Activated CD8-positive, alpha-beta memory T cell treated with anti-CD3 and anti-CD28 coated beads, Interleukin-2, amount 50 U/mL, for 24 hours (primary cell): ENCODE results near the gene TMEM109.

Source experiments
- DNase-seq: peaks from one replicate; pipeline ENCODE4 v3.0.0-alpha.2; 2020; ENCODE audit errors: extremely low read depth

The TMEM109 gene, protein sequence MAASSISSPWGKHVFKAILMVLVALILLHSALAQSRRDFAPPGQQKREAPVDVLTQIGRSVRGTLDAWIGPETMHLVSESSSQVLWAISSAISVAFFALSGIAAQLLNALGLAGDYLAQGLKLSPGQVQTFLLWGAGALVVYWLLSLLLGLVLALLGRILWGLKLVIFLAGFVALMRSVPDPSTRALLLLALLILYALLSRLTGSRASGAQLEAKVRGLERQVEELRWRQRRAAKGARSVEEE

DNA sequence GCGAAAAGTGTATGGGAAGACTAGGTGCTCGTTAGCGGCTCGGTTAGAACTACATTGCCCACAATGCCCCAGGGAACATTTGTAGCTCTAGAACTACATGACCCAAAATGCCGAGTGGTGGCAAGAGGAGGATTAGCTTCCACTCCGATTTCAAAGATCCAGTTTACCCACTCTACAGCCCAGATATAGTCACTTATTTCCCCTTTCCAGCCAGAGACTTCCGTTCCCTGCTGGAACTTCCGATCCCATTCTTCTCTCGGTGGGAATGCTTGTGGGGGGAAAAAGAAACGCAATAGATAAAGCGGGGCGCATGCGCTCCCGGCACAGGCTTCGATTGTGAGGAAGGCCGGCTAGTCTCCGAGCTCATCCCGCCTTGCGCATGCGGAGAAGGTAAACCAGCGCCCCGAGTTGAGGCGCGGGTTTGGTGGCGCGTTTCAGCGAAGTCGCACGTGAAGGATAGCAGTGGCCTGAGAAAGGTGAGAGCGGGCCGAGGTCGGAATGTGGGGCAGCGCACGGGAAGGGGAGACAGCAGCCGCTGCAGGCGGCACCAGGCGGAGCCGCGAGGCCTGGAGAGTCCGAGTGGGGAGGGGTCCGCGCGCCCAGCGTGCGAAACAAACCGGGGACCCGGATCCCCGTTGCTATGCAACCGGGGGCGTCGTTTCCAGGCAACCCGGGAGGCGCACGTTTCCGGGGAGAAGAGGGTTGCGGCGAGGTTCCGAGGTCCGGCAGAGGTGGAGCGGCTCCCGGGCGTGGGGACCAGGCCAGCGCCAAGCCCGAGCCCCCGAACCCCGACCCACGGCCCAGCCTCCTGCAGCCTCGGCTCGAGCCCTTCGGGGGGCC lies at the start of gene TMEM109:
Gene TMEM109 (plus strand): TSS at position 366 of the 840 bp plus-strand sequence. CDS start 5,536 bp downstream, outside the sequence.
- peak; percentile 75 for DNase-seq

DNA sequence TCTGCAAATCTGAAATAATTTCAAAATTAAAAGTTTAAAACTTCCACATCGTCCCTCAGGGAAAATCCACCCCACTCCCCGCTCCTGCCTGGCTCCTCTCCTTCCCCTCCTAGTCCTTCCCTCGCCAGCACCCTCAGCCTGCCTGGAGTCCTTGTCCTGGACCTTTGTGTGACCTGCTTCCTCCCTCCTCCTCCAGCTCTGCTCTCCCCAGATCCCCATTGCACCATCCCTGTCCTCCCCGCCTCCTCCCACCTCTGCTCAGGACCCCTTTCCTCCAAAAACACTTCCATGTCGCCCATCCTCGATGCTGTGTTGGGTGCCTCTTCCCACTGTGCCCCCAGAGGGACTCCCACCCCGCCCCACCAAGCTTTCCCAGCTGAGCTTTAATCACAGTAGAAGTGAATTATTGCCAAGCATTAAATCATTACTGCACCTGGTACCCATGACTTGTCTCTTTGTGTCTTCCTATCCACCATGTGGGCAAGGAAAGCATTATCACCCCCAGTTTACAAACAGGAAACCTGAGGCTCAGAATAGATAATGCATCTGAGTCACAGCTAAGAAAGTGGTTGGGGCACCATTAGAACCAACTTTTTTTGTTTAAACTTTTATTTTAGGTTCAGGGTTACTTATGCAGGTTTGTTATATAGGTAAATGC lies 49.0 kb upstream of the TMEM109 start:
- no peak for DNase-seq

DNA sequence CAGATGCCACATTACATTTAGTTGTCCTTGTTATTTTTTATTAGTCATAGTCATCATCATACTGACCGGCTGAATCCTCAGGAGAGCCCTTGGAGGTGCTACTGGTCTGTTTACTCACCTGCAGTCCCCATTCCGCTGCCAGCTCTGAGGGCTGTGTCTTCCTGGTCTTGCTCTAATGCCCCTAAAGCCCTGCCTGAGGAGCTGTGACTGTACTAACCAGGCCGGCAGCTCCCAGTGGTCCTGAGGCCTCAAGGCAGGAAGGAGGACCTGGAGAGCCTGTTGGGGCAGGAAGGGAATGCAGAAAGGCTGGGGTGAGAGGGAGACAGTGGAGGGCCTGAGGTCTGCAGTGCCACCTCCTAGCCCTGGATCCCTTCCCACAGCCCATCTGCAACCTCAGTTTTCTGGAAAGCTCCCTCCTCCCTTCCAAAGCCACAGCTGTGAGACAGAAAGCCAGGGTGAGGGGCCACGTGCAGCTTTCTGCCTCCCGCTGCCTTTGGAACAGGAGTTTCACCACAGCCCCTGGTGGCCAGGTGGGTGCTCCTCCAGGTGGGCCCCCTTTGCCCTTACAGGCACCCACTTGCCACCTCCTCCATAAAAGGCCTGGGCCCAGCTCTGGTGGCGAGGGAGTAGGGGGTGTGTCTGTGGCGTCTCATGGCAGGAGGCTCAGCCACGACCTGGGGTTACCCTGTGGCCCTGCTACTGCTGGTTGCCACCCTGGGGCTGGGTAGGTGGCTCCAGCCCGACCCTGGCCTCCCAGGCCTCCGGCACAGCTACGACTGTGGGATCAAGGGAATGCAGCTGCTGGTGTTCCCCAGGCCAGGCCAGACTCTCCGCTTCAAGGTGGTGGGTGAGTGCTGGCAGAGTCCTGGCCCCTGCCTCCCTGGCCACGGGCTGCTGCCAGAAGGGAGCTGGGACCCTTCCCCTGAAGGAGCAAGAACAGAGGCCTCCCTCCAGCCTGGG lies 46.8 kb upstream of the TMEM109 start, which contains the start of gene ZP1:
Gene ZP1 (plus strand): TSS at position 632 of the 960 bp plus-strand sequence. CDS start 20 bp downstream, at position 652.
- DNase-seq, result no peak

DNA sequence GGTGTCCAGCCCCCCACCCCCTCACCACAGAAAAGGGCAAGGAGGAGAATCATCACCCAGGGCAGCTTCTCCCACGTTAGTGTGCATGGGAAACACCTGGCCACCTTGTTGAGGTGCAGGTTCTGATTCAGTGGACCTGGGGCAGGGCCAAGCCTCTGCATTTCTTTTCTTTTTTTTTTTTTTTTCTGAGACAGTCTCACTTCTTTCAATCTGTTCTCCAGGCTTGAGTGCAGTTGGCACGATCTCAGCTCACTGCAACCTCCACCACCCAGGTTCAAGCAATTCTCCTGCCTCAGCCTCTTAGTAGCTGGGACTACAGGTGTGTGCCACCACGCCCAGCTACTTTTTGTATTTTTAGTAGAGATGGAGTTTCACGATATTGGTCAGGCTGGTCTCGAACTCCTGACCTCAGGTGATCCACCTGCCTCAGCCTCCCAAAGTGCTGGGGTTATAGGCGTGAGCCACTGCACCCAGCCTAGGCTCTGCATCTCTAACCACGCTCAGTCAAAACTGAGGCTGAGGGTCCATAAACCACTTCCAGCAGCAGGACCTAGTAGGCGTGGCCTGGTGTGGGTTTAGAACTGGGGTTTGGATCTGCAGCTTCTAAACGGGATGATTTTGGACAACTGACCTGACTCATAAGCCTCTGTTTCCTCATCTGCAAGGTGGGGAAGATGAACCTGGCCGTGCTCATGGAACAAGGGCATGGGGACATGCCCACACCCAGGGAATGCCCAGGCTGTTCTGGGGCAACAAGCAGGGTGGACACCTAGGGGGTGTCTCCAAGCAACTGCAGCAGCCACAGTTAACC lies 45.9 kb upstream of the TMEM109 start:
- no peak for DNase-seq

DNA sequence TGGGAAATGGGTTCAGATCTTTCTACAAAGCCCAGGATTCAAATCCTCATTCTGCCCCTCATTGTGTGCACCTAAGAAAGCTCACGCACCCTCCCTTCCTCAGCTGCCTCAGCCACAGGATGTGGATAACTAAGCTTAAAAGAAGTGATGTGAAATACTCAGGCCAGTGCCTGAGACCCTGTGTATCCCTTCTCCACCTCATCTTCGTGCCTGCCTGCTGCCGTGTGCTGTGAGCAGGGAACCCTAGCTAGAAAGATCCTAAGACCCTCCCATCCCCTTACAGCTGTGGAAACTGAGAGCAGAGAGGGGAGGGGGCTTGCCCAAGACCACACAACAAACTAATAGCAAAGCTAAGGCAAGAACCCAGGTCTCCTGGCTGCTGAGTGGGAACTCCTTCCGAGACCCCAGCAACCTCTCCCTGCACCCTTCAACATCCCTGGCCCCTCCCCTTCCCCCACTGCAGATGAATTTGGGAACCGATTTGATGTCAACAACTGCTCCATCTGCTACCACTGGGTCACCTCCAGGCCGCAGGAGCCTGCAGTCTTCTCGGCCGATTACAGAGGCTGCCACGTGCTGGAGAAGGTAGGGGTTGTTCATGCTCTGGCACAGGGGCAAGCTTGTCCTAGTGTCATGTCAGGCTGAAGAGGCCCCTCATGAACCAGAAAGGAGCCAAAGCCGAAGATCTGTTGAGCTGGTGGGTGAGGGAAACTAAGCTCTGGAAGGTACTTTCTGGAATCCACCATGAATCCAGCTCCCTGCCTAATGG lies 45.1 kb upstream of the TMEM109 start:
- no peak for DNase-seq

DNA sequence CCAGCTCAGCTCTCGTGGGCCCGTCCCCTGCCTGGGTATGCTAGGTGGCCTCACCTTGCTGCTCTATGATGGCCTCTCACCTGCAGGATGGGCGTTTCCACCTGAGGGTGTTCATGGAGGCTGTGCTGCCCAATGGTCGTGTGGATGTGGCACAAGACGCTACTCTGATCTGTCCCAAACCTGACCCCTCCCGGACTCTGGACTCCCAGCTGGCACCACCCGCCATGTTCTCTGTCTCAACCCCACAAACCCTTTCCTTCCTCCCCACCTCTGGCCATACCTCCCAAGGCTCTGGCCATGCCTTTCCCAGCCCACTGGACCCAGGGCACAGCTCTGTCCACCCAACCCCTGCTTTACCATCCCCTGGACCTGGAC lies 44.5 kb upstream of the TMEM109 start:
- DNase-seq, result no peak

DNA sequence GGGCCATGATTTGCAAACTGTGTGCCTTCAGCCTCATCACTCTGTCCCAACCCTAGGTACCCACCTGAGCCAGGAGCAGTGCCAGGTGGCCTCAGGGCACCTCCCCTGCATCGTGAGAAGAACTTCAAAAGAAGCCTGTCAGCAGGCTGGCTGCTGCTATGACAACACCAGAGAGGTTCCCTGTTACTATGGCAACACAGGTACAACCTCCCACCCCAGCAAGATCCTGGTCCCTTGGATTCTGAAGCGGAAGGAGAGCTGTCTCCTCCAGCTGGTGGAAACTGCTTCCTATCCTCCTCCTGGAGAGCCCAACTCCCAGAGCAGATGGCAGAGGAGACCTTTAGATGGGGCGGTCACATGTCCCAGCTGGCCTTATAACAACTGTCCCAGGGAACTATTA lies 43.7 kb upstream of the TMEM109 start:
- DNase-seq, result no peak

DNA sequence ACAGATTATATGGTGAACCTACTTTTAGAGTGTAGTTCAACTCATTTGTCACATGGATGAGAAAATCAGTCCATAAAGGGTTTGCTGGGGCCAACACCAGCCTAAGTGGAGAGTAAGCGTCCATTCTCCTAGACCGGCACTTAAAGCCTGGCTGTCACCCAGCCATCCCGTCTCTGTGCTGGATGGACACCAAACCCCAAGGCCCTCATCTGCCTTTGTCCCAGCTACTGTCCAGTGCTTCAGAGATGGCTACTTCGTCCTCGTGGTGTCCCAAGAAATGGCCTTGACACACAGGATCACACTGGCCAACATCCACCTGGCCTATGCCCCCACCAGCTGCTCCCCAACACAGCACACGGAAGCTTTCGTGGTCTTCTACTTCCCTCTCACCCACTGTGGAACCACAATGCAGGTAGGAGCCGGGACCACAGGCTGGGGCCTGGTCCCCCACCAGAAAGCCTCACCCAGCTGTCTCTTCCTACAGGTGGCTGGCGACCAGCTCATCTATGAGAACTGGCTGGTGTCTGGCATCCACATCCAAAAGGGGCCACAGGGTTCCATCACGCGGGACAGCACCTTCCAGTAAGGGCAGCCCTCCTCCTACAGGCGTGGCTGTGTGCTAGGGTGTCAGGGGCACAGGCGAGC lies 43.1 kb upstream of the TMEM109 start:
- no peak for DNase-seq

DNA sequence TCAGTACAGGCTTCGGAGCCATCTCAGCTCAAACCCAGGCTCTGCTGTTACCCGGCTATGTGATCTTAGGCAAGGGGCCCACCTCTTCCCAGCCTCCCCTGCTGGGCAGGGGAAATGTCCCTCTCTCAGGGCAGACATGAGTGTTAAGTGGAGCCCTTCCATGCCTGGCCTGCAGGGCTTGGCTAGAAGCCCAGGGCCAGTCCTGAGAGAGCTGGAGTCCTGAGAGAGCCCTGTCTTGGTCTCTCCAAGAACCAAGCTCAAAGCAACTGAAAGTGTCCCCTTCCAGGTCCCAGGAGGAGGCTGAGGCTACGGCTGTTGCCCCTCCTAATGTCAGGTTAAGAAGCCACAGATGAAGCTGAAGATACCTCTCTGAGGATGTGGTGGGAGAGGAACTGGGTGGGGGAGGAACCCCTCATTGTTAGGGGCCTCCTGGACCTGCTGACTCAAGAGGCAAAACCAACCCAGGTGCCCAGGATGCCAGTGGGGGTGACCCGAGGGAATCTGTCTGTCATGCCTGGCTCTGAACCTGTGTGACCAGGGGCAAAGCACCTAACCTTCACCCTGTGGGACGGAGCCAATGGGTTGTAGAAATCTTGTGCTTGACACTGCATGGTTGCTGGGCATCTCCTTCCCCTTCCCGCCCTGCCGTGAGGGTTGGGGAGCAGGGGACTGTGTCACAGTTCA lies 42.4 kb upstream of the TMEM109 start:
- no peak for DNase-seq

DNA sequence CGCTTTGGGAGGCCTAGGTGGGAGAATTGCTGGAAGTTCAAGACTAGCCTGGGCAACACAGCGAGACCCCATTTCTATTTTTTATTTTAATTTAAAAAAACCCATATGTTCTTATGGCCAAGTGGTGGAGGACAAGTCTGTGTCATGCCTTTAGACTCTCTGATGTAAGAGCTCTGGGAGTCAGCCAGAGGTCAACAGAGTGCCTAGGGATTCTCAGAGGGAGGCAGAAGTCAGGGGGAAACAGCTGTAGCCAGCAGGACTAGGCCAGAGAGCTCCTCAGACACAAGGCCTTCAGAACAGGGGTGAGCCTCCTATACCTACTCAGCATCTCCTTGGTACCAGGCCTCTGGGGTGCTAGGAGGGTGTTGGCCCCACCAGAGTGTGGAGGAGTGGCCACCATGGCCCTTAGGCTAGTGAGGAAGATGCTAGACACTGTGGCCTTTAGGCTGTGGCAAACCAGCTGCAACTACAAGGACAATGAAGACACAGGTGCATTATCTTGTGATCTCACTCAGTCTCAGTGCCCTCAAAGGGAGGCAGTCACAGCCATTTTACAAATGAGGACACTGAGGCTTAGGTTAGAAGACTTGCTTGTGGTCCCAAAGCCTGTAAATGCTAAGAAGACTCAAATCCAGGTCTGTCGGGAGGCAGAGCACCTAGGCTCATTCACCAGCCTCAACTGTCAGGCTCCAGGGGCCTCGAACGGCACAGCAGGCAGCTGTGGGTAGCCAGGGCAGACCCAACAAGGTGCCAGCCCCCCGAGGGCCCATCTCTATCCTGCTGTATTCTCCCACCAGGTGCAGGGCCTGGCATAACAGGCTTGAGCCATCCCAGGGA lies 41.6 kb upstream of the TMEM109 start:
- DNase-seq, result no peak

DNA sequence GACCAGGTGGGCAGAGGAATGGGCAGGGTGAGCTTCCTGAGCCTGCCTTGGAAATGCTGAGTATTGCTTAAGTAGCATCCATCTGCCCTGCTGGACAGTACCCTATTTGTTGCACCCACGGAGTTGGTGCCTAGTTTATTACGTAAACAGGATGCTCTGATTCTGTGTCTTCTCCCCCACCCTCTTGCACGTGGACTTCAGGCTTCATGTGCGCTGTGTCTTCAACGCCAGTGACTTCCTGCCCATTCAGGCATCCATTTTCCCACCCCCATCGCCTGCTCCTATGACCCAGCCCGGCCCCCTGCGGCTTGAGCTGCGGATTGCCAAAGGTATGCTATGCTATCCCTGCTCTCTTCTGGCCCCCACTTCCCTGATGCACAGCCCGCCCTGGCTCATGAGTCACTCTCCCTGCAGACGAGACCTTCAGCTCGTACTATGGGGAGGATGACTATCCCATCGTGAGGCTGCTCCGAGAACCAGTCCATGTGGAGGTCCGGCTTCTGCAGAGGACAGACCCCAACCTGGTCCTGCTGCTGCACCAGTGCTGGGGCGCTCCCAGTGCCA lies 40.9 kb upstream of the TMEM109 start:
- DNase-seq, result no peak

DNA sequence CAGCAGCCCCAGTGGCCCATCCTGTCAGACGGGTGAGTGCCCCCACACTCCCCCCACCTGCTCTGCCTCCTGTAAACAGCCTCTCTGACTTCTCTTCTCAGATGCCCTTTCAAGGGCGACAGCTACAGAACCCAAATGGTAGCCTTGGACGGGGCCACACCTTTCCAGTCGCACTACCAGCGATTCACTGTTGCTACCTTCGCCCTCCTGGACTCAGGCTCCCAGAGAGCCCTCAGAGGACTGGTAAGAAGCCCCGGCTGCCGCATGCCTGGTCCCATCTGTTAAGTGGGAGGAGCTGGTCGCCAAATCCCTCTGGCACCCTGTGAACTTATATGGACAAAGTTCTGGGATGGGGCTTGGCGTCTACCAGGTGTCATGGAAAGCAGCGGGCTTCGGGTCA lies 40.4 kb upstream of the TMEM109 start:
- no peak for DNase-seq

DNA sequence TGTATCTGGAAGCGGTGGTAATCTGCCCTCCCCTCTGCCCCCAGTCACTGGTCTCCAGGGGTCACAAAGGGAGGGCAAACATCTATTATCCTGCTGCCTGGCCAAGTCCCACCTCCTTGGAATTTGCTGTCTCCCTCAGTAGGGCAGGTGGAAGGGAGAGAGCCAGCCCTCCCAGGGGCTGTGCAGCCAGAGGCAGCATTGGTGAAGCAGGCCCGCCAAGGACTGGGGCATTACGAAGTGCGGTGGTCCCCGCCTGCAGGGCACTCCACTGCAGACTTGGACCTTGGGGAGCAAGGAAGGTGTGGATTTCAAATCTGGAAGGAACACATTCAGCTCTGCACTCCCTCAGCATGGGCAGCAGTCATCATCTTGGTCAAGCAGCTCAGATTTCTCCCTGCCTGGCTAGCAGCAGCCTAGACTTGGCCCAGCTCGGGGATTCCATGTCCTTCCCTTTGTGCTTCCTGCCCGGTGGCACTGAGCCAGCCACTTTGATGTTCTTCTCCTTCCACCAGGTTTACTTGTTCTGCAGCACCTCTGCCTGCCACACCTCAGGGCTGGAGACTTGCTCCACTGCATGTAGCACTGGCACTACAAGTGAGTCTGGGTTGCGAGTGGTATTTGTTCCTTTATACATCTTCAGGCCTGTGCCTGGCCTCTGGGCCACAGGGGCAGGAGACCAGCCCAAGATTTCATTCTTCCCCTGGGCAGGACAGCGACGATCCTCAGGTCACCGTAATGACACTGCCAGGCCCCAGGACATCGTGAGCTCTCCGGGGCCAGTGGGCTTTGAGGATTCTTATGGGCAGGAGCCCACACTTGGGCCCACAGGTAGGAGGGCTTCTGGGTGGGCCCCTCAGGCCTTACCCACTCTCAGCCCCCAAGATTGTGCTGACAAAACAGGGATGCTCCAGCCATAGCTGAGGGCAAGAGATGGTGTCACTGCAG lies 39.3 kb upstream of the TMEM109 start:
- DNase-seq, result no peak

DNA sequence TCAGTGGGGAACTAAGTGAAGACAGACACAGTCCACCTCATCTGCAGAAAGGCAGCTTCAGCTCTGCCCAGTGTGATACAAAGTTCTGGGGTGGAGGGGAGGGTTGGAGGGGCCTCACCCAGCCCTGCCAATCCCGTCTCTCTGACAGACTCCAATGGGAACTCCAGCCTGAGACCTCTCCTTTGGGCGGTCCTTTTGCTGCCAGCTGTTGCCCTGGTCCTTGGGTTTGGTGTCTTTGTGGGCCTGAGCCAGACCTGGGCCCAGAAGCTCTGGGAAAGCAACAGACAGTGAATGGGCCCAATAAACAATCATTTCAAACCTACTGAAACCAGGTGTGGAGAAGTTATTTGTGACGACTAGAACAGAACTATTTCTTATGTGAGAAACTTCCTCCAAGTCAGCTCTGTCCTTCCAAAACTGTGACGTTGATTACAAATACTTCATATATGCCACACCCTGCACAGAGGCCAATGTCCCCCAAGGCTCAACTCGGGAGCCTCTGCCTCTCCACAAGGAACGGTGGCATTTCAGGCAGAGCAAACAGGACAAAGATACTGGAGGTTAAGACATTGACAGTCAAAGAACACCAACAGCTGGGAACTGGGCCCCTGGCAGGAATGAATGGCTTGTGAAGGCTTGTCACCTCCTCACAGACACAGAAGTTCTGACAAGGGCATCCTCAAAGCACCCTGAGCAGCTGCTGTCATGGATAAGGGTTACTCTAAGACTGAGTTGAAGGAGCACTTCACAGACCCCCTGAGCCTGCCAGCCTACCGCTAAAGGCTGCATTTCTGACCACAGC lies 38.4 kb upstream of the TMEM109 start:
- DNase-seq, result no peak

DNA sequence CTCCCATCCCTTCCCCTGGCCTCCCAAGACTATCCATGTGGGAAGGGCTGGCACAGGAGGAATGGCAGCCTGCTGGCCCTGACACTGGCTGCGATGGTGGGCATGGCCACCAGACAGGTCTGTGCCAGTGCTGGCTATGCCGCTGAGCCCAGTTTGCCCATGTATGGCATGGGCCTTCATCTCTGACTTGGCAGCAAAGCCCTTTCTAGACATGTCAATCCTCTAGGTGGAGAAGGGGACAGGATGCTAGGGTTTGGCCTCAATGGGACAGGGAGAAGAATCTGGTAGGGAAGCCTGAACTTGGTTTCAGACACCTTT lies 37.8 kb upstream of the TMEM109 start:
- DNase-seq, result no peak
